Activated naive CD4-positive, alpha-beta T cell treated with anti-CD3 and anti-CD28 coated beads, Interleukin-2, amount 50 U/mL, for 24 hours (primary cell): ENCODE measurements around the gene GNAS.

Source experiments
- H3K27ac Mint-ChIP-seq: one replicate; pipeline ENCODE4 v1.8.0; 2021; ENCODE audit warnings: mild to moderate bottlenecking, mixed read lengths
- H3K27me3 Mint-ChIP-seq: one replicate; pipeline ENCODE4 v1.8.0; 2021; ENCODE audit warnings: mixed read lengths
- H3K36me3 Mint-ChIP-seq: one replicate; pipeline ENCODE4 v1.8.0; 2021; ENCODE audit warnings: mixed read lengths
- H3K4me1 Mint-ChIP-seq: one replicate; pipeline ENCODE4 v1.8.0; 2021; ENCODE audit warnings: mixed read lengths
- H3K4me3 Mint-ChIP-seq: one replicate; pipeline ENCODE4 v1.8.0; 2021; ENCODE audit warnings: mild to moderate bottlenecking, mixed read lengths
- H3K9me3 Mint-ChIP-seq: one replicate; pipeline ENCODE4 v1.8.0; 2021; ENCODE audit warnings: mixed read lengths

Gene GNAS

DNA sequence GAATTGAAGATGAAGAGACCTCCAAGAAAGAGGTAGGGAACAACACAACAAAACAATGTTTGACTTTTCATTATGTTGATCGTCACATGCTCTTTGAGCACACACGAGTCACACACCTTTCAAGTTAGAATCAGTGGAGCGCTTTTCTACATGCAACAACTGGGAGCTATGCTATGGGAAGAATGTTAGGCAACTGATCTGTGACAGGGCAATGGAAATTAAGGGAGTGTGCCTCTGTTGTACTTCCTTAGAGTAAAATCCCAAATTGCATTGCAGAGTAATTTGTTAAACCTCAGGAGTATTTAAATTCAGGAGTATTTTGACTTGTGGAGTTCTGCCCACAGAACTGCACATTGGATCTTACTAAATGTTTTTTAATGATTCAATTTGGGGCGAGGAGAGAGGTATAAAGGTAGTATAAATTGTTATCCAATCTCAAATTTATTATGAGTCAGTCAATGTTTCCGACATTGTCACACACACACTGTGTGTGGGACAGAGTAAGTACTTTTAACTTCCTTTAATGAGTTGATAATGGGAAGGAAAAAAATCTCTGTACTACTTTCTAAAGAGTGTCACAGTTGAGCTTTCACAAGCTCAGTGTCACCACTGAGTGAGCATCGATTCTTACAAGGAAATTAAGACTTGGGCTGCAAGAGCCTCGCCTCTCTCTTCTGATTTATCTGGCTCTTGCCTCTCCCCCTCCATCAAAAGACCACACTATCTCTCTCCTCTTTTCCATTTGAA, 10.7 kb downstream of the GNAS start:
- Mint-ChIP-seq H3K27me3 (peaks cover 8% of the 10 kb centered on the region), H3K4me1 (peaks cover 5% of the 10 kb centered on the region), H3K9me3 (no peaks in the 10 kb centered on the region), H3K4me3 (no peak overlapping the region), H3K27ac (no peak overlapping the region), H3K36me3 (no peaks in the 10 kb centered on the region)

DNA sequence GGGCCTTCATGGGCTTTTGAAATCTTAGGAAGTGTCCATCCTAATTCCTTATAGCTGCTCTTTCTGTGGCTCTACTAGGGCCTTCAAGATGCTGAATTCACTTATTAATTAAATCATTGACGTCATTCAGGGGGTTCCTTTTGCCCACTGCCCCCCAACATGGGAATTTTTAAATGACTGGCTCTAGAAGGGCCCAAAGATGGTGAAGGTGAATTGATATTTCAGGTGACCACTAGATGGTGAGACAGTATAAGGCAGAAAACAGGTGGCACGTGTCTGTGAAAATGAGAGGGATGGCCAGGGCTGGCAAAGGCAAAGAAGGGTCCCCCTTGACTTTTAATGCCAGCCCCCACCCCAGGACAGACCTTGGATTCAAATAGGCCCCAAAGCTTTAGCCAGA, 11.8 kb downstream of the GNAS start:
- peaks cover 8% of the 10 kb centered on the region for H3K27me3 Mint-ChIP-seq
- no peaks in the 10 kb centered on the region for H3K9me3 Mint-ChIP-seq

DNA sequence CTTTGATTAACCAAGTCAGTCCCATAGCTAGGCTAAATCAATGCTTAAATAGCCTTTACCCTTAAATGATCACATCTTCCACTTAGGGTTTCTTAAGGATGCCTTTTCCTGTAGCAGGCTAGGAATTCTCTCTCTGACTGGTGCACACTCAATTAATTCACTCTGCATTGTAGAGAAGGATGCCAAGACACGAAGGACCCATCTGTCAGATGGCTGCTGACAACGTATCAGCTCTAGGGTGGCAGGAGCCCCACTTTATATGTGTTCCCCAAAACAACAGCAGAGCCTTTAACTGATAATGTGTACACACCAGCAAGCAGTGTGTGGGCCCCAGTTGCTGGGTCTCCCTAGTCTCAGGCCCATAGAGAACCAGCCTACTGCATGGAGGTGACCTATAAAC, 13.3 kb downstream of the GNAS start:
- H3K4me1 Mint-ChIP-seq: peaks cover 9% of the 10 kb centered on the region
- peaks cover 5% of the 10 kb centered on the region for H3K27me3 Mint-ChIP-seq
- no peak overlapping the region for H3K27ac Mint-ChIP-seq
- H3K4me3 Mint-ChIP-seq: no peak overlapping the region
- H3K9me3 Mint-ChIP-seq: no peaks in the 10 kb centered on the region
- no peaks in the 10 kb centered on the region for H3K36me3 Mint-ChIP-seq

More for the DNA sequence above, 11.8 kb downstream of the GNAS start:
- H3K4me1 Mint-ChIP-seq: peaks cover 5% of the 10 kb centered on the region
- H3K36me3 Mint-ChIP-seq: no peaks in the 10 kb centered on the region
- no peak overlapping the region for H3K4me3 Mint-ChIP-seq
- H3K27ac Mint-ChIP-seq: no peak overlapping the region

DNA sequence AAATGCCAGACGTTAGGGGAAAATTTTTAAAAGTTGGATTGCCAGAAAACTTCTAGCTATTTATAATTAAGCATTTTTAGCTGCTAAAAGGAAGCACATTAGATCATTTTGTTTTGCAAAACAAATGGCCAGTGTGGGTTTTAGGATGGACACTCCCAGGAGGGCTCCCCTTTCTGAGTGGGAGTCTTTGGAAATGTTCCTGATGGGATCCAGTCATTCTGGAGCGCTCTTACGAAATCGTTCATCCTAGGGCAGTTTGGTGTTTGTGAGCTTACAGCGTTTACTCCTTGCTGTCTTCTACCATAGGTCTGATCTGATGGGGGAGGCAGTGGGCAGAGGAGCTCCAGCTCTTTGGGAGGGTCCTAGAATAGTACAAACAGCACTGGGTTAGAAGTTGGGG, 14.7 kb downstream of the GNAS start:
- no peak overlapping the region for H3K27ac Mint-ChIP-seq
- H3K4me3 Mint-ChIP-seq: no peak overlapping the region
- H3K27me3 Mint-ChIP-seq: no peaks in the 10 kb centered on the region
- H3K4me1 Mint-ChIP-seq: peaks cover 11% of the 10 kb centered on the region
- H3K9me3 Mint-ChIP-seq: no peaks in the 10 kb centered on the region
- no peaks in the 10 kb centered on the region for H3K36me3 Mint-ChIP-seq

GRCh38 chr20:58868795-58869194, 16.3 kb downstream of the GNAS start:
- Mint-ChIP-seq H3K36me3 (no peaks in the 10 kb centered on the region), H3K9me3 (no peaks in the 10 kb centered on the region), H3K4me1 (peaks cover 6% of the 10 kb centered on the region), H3K4me3 (no peak overlapping the region), H3K27ac (no peak overlapping the region), H3K27me3 (no peaks in the 10 kb centered on the region)

DNA sequence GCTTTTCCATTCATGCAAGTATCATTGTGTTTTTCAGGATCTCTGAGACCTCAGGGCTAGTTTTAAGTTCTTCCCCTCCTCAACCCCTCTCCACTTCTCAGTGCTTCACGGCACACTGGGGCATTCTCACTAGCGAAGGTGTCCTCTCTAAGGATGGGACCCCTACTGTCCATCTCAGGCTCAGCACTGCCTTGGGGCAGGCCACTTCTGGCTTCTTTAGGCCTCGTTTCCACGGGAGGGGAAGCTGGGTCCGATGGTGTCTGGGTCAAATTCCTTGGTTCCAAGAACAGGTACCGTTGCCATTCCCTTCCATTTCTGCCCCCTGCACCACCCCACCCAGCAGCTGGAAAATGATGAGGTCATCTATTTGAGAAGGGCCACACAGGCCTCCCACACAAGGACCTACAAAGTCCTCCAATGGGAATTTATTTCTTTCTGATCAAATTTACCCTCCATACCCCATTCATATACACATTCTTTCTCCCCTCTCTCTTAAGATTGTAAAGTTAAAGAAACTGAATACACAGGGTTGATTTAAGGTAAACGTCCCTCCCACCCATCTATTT, 17.2 kb downstream of the GNAS start:
- peaks cover 6% of the 10 kb centered on the region for H3K4me1 Mint-ChIP-seq
- no peak overlapping the region for H3K27ac Mint-ChIP-seq
- no peaks in the 10 kb centered on the region for H3K36me3 Mint-ChIP-seq
- no peaks in the 10 kb centered on the region for H3K27me3 Mint-ChIP-seq
- no peak overlapping the region for H3K4me3 Mint-ChIP-seq
- no peaks in the 10 kb centered on the region for H3K9me3 Mint-ChIP-seq

DNA sequence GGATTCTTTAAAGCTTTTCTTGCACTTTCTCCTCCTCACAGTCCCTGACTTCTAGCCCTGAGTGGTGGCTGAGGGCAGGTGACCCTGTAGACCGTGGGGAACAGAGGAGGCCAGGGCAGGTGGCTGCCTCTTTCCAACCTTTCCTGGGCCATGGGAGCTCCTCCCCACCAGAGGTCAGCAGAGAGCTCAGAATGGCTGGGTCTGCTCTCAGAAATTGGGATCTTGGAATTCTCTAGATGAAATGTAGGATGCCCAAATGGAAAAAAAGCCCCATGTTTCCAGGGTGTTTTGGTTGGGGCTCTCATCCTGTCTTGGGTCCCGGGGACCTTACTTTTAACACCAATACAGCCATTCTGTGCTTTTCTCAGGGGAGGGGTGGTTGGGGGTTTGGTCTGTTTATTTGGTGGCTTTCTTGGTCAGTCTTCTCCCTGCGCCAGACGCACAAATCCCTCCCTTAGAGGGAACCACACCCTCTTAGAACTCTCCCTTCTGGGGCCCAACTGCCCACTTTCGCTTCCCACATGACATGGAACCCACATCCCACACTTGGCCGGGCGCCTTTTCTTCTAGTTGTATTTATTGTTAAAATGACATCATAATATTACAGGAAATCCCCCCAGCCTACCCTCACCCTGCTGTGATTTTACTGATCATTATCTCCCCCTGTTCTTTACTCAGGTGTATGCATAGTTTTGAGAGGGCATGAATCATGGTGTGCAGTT, 17.9 kb downstream of the GNAS start:
- H3K27me3 Mint-ChIP-seq: no peaks in the 10 kb centered on the region
- H3K4me3 Mint-ChIP-seq: no peak overlapping the region
- peak overlapping the region; percentile 8 for H3K27ac Mint-ChIP-seq
- no peaks in the 10 kb centered on the region for H3K36me3 Mint-ChIP-seq
- no peaks in the 10 kb centered on the region for H3K9me3 Mint-ChIP-seq
- peaks cover 6% of the 10 kb centered on the region for H3K4me1 Mint-ChIP-seq

- no peak overlapping the region for H3K4me3 Mint-ChIP-seq
- H3K27ac Mint-ChIP-seq: no peak overlapping the region
- no peaks in the 10 kb centered on the region for H3K27me3 Mint-ChIP-seq
- no peaks in the 10 kb centered on the region for H3K36me3 Mint-ChIP-seq
- peaks cover 7% of the 10 kb centered on the region for H3K4me1 Mint-ChIP-seq
- no peaks in the 10 kb centered on the region for H3K9me3 Mint-ChIP-seq
Observed at GRCh38 chr20:58871533-58872102, 19.1 kb downstream of the GNAS start.

DNA sequence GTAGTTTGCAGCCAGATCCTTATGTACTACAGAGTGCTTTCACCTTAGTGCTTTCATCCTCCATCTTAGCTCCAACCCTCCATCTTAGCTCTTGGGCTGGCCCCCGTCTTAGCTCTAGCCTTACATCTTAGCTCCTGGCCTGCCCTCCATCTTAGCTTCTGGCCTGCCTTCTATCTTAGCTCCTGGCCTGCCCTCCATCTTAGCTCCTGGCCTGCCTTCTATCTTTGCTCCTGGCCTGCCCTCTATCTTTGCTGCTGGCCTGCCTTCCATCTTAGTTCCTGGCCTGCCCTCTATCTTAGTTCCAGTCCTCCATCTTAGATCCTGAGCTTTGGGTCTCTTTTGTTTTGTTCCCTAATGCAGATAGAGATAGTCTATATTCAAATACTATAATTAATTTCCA, 22.0 kb downstream of the GNAS start:
- Mint-ChIP-seq H3K36me3 (no peaks in the 10 kb centered on the region), H3K27ac (no peak overlapping the region), H3K9me3 (no peaks in the 10 kb centered on the region), H3K27me3 (no peaks in the 10 kb centered on the region), H3K4me1 (peaks cover 27% of the 10 kb centered on the region), H3K4me3 (no peak overlapping the region)

- Mint-ChIP-seq H3K4me3 (no peak overlapping the region), H3K9me3 (no peaks in the 10 kb centered on the region), H3K36me3 (no peaks in the 10 kb centered on the region), H3K4me1 (peaks cover 30% of the 10 kb centered on the region), H3K27me3 (no peaks in the 10 kb centered on the region), H3K27ac (no peak overlapping the region)
Observed at GRCh38 chr20:58875111-58875510, 22.6 kb downstream of the GNAS start.

DNA sequence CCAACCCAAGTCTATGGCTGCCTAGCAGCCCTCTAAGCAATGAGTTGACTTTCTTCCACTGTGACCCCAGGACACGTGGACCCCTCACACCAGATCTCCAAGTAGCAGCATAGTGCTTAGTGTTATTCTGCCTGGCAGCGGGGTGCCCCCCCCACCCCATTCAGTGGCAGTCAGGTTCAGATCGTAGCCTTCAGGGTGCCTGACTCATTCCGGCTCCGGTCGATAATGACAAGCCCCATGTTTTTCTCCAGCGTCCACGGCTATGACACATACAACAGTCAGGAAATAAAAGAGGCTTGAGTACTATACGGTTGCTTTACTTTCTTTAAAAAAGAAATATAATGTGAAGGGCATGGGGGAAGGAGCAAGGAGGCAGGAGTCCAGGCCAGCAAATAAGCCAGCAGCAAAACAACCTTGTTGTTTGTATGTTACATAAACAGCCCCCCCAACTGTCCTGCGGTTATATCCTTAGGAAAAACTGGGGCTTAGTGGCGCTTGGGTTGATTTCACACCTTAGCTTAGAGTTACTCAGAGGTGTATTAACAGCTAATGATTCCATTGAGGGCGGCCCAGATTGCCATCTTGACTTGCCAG, 23.1 kb downstream of the GNAS start:
- H3K4me1 Mint-ChIP-seq: peaks cover 30% of the 10 kb centered on the region
- no peaks in the 10 kb centered on the region for H3K36me3 Mint-ChIP-seq
- H3K27me3 Mint-ChIP-seq: no peaks in the 10 kb centered on the region
- no peaks in the 10 kb centered on the region for H3K9me3 Mint-ChIP-seq
- H3K27ac Mint-ChIP-seq: no peak overlapping the region
- no peak overlapping the region for H3K4me3 Mint-ChIP-seq

- Mint-ChIP-seq H3K27me3 (no peaks in the 10 kb centered on the region), H3K27ac (no peak overlapping the region), H3K4me1 (peaks cover 26% of the 10 kb centered on the region), H3K36me3 (no peaks in the 10 kb centered on the region), H3K9me3 (no peaks in the 10 kb centered on the region), H3K4me3 (no peak overlapping the region)
Observed at GRCh38 chr20:58876437-58876836, 23.9 kb downstream of the GNAS start.

- Mint-ChIP-seq H3K36me3 (no peaks in the 10 kb centered on the region), H3K27me3 (no peaks in the 10 kb centered on the region), H3K9me3 (no peaks in the 10 kb centered on the region), H3K4me1 (peaks cover 26% of the 10 kb centered on the region), H3K27ac (peak overlapping the region; percentile 65), H3K4me3 (no peak overlapping the region)
Observed at GRCh38 chr20:58877050-58877975, 24.8 kb downstream of the GNAS start.

DNA sequence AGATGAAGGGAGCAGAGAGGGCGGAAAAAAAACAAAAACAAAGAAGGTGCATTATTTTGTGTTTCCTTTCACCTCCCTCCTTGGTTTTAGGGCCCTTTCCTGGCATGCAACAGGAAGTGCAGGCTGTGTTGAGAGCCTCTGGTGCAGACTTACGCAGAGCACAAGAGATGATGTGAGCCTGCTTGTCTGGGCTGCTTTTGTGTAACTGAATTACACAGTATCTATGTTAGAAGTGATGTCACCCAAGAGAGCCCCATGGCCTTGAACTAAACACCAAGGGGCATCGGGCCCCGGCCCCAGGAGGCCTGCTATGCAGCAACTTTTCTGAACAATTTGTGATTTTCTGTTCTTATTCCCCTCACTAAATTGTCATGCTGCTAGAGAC, 25.5 kb downstream of the GNAS start:
- H3K4me3 Mint-ChIP-seq: no peak overlapping the region

GRCh38 chr20:58878399-58878798, 25.9 kb downstream of the GNAS start:
- Mint-ChIP-seq H3K4me1 (peaks cover 26% of the 10 kb centered on the region), H3K9me3 (no peaks in the 10 kb centered on the region), H3K4me3 (no peak overlapping the region), H3K36me3 (no peaks in the 10 kb centered on the region), H3K27me3 (no peaks in the 10 kb centered on the region), H3K27ac (no peak overlapping the region)

More for the DNA sequence above, 25.5 kb downstream of the GNAS start:
- no peaks in the 10 kb centered on the region for H3K36me3 Mint-ChIP-seq
- no peaks in the 10 kb centered on the region for H3K27me3 Mint-ChIP-seq
- no peaks in the 10 kb centered on the region for H3K9me3 Mint-ChIP-seq
- peaks cover 26% of the 10 kb centered on the region for H3K4me1 Mint-ChIP-seq
- peak overlapping the region; percentile 65 for H3K27ac Mint-ChIP-seq
